Fibroblast of lung (primary cell): ENCODE measurements around the gene USP46.

Source experiments
- EZH2 ChIP-seq: IDR thresholded peaks from 2 replicates; pipeline ENCODE4 v1.5.1; 2012; ENCODE audit warnings: low read length, control low read depth, mild to moderate bottlenecking; ENCODE audit errors: missing control alignments
- TF ChIP-seq, protein P1 (sequence below), 2 donors: IDR thresholded peaks in 1 of 2; conservative IDR thresholded peaks in 1 of 2; 1 replicate in 1 of 2; 2 replicates in 1 of 2; pipeline ENCODE4 v1.5.1; 2011 to 2012; ENCODE audit warnings: low read length in 2 of 2, control low read depth in 1 of 2, inconsistent platforms in 1 of 2, low read depth in 1 of 2, mild to moderate bottlenecking in 1 of 2

DNA sequence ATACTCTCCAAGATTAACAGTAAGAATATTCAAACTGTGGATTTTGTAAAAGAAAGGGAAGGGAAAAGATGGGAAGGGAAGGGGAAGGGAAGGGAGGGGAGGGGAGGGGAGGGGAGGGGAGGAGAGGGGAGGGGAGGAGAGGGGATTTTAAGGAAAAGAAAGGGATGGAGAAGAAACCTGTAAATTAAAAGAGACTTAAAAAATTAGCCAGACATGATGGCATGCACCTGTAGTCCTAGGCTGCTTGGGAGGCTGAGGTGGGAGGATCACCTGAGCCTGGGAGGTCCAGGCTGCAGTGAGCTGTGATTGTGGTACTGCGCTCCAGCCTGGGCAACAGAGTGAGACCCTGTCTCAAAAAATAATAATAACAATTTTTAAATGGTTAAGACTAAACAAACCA is 83.7 kb downstream of the USP46 start:
- TF ChIP-seq, protein P1, sequence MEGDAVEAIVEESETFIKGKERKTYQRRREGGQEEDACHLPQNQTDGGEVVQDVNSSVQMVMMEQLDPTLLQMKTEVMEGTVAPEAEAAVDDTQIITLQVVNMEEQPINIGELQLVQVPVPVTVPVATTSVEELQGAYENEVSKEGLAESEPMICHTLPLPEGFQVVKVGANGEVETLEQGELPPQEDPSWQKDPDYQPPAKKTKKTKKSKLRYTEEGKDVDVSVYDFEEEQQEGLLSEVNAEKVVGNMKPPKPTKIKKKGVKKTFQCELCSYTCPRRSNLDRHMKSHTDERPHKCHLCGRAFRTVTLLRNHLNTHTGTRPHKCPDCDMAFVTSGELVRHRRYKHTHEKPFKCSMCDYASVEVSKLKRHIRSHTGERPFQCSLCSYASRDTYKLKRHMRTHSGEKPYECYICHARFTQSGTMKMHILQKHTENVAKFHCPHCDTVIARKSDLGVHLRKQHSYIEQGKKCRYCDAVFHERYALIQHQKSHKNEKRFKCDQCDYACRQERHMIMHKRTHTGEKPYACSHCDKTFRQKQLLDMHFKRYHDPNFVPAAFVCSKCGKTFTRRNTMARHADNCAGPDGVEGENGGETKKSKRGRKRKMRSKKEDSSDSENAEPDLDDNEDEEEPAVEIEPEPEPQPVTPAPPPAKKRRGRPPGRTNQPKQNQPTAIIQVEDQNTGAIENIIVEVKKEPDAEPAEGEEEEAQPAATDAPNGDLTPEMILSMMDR (conservative IDR thresholded peaks at IDR 0.05 in 1 of 2, IDR thresholded peaks at IDR 0.05 in 1 of 2; ENCODE audit: low read depth in 1 of 2, low read length in 2 of 2), result no peak
- no peak for TF ChIP-seq EZH2
